AG10803 (cell line): Measurements from ENCODE around the gene ZSCAN9.

Experiments used
- DNase-seq: peaks from one replicate; pipeline ENCODE4 v3.0.0; 2010; ENCODE audit warnings: low read depth
- H3K4me3 ChIP-seq: 2 replicates; pipeline ENCODE4 v1.5.1; 2011; ENCODE audit warnings: mild to moderate bottlenecking, low read length, control low read depth
- CTCF ChIP-seq: conservative IDR thresholded peaks from 2 replicates; pipeline ENCODE4 v1.5.1; 2011; ENCODE audit warnings: mild to moderate bottlenecking, low read length, control low read depth, inconsistent platforms

ZSCAN9 gene

GRCh38 chr6:28220257-28221133, 4.6 kb upstream of the ZSCAN9 start:
- no peak for DNase-seq
- no peak for TF ChIP-seq CTCF
- H3K4me3 ChIP-seq: no peak overlapping the region

- peak overlapping the region; percentile 82 for H3K4me3 ChIP-seq
- no peak for DNase-seq
- TF ChIP-seq CTCF: no peak
Measured at GRCh38 chr6:28224131-28225055, 682 bp upstream of the ZSCAN9 start.

- no peak for DNase-seq
- no peak overlapping the region for H3K4me3 ChIP-seq
- no peak for TF ChIP-seq CTCF
Measured at GRCh38 chr6:28226460-28226859, 1.4 kb downstream of the ZSCAN9 start.

- no peak for DNase-seq
- no peak overlapping the region for H3K4me3 ChIP-seq
- no peak for TF ChIP-seq CTCF
Measured at GRCh38 chr6:28232785-28233184, 7.7 kb downstream of the ZSCAN9 start.

GRCh38 chr6:28235912-28236452, 10.9 kb downstream of the ZSCAN9 start:
- no peak overlapping the region for H3K4me3 ChIP-seq
- TF ChIP-seq CTCF: no peak
- DNase-seq: no peak

- DNase-seq: no peak
- TF ChIP-seq CTCF: no peak
- no peak overlapping the region for H3K4me3 ChIP-seq
Measured at GRCh38 chr6:28239636-28240035, 14.6 kb downstream of the ZSCAN9 start.
